Spleen (tissue), 7 donors: ENCODE results near the gene ATP8A2.

ENCODE experiments used
- POLR2AphosphoS5 ChIP-seq, 3 donors: sonication (generic); formaldehyde crosslinking; IDR thresholded peaks; one replicate each; pipeline ENCODE4 v1.5.1; 2017; ENCODE audit warnings: antibody characterized with exemption in 3 of 3
- TF ChIP-seq, protein P1 (sequence below), 11 experiments: fragments of 200-600 bp in 7 of 11; fragments of 450-650 bp in 4 of 11; sonication (generic) in 4 of 11; IDR thresholded peaks in 8 of 11; conservative IDR thresholded peaks in 3 of 11; 1 replicate in 7 of 11; 2 replicates in 4 of 11; pipeline versions ENCODE4 v1.4.0 to v1.8.0; 2016 to 2021; ENCODE audit warnings: antibody characterized with exemption in 11 of 11, inconsistent platforms in 4 of 11, mild to moderate bottlenecking in 1 of 11
- donor health status: DM: no; HTN: no; CAD: no; lungs with moderate emphysema.
- donor health status: DM: no; HTN: no; CAD: no.
- donor health status: DM: no; HTN: no; CAD: no.

DNA sequence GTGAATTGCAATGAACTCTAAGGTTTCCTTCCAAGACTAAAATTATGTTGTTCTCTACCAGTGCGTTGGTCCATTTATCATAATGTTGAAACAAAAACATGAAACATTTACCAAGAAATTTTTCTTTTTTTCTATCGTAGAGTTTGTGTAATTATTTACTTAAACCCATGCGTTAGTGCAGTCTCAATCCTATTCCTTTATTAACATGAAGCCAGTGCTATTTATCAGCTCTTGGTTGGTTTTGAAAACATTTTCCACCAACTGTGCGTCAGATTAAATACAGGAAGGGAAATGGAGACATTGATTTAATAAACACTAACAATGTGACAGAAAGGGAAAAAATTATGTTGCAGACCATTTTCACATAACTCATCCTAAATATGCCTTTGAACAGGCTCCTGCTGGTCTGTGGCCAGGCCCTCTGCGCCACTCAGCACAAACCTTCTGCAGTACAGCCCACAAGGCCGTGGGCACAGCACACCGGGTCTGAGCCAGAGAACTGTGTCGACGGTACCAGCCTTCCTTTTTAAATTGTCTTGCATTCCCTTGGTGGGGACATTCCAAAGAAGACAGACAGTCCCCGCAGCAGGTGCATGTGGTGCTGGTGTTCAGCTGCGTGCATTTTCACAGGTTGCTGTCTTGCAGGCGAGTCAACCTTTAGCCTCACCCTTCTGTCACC is 544.2 kb downstream of the ATP8A2 start:
- TF ChIP-seq, protein P1, sequence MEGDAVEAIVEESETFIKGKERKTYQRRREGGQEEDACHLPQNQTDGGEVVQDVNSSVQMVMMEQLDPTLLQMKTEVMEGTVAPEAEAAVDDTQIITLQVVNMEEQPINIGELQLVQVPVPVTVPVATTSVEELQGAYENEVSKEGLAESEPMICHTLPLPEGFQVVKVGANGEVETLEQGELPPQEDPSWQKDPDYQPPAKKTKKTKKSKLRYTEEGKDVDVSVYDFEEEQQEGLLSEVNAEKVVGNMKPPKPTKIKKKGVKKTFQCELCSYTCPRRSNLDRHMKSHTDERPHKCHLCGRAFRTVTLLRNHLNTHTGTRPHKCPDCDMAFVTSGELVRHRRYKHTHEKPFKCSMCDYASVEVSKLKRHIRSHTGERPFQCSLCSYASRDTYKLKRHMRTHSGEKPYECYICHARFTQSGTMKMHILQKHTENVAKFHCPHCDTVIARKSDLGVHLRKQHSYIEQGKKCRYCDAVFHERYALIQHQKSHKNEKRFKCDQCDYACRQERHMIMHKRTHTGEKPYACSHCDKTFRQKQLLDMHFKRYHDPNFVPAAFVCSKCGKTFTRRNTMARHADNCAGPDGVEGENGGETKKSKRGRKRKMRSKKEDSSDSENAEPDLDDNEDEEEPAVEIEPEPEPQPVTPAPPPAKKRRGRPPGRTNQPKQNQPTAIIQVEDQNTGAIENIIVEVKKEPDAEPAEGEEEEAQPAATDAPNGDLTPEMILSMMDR (IDR thresholded peaks at IDR 0.05 in 8 of 11, conservative IDR thresholded peaks at IDR 0.05 in 3 of 11) = no peak
- TF ChIP-seq POLR2AphosphoS5 (IDR thresholded peaks at IDR 0.05) = no peak
